Measurements from ENCODE around the gene IPMK.

Gene IPMK

GRCh38 chr10:58267713-58268453 lies at the start of gene IPMK:
Gene IPMK (minus strand): TSS chr10:58267894. CDS start chr10:58267611, 283 bp downstream.
- peaks cover 29% of the 10 kb centered on the region for H3K4me1 ChIP-seq (ENCODE audit: insufficient read depth, low read length)
- H2AFZ ChIP-seq (ENCODE audit: low read depth, low read length): peak within 1 kb of the TSS; percentile 96
- H3K9me3 ChIP-seq (ENCODE audit: low read length): no peaks in the 10 kb centered on the region
- peak within 1 kb of the TSS; percentile 81 for H3K4me3 ChIP-seq (ENCODE audit: low read length)
- no peaks in the 10 kb centered on the region for H3K36me3 ChIP-seq (ENCODE audit: insufficient read depth, low read length)
- H3K27me3 ChIP-seq (ENCODE audit: insufficient read depth, low read length): no peaks in the 10 kb centered on the region

- Histone ChIP-seq H3K4me1 (ENCODE audit: insufficient read depth, low read length) (no peaks in the 10 kb centered on the region), H3K36me3 (ENCODE audit: insufficient read depth, low read length) (no peaks in the 10 kb centered on the region), H3K27me3 (ENCODE audit: insufficient read depth, low read length) (peaks cover 4% of the 10 kb centered on the region), H3K9me3 (ENCODE audit: low read length) (no peaks in the 10 kb centered on the region), H3K4me3 (ENCODE audit: low read length) (no peak overlapping the region), H2AFZ (ENCODE audit: low read depth, low read length) (no peak overlapping the region)
These were observed 49.2 kb upstream of the IPMK start for GRCh38 chr10:58316874-58317273.

GRCh38 chr10:58311026-58311425 lies 43.3 kb upstream of the IPMK start:
- no peak overlapping the region for H2AFZ ChIP-seq (ENCODE audit: low read depth, low read length)
- no peaks in the 10 kb centered on the region for H3K4me1 ChIP-seq (ENCODE audit: insufficient read depth, low read length)
- H3K36me3 ChIP-seq (ENCODE audit: insufficient read depth, low read length): no peaks in the 10 kb centered on the region
- no peaks in the 10 kb centered on the region for H3K9me3 ChIP-seq (ENCODE audit: low read length)
- no peak overlapping the region for H3K4me3 ChIP-seq (ENCODE audit: low read length)
- peaks cover 4% of the 10 kb centered on the region for H3K27me3 ChIP-seq (ENCODE audit: insufficient read depth, low read length)

- H3K4me3 ChIP-seq (ENCODE audit: low read length): no peak overlapping the region
- H2AFZ ChIP-seq (ENCODE audit: low read depth, low read length): no peak overlapping the region
These were observed 40.0 kb upstream of the IPMK start for GRCh38 chr10:58307676-58308075.

GRCh38 chr10:58305821-58306220 lies 38.1 kb upstream of the IPMK start:
- Histone ChIP-seq H3K36me3 (ENCODE audit: insufficient read depth, low read length) (no peaks in the 10 kb centered on the region), H3K27me3 (ENCODE audit: insufficient read depth, low read length) (no peaks in the 10 kb centered on the region), H3K9me3 (ENCODE audit: low read length) (no peaks in the 10 kb centered on the region), H2AFZ (ENCODE audit: low read depth, low read length) (no peak overlapping the region), H3K4me1 (ENCODE audit: insufficient read depth, low read length) (no peaks in the 10 kb centered on the region), H3K4me3 (ENCODE audit: low read length) (no peak overlapping the region)

More at GRCh38 chr10:58307676-58308075, 40.0 kb upstream of the IPMK start:
- Histone ChIP-seq H3K4me1 (ENCODE audit: insufficient read depth, low read length) (no peaks in the 10 kb centered on the region), H3K36me3 (ENCODE audit: insufficient read depth, low read length) (no peaks in the 10 kb centered on the region), H3K27me3 (ENCODE audit: insufficient read depth, low read length) (peaks cover 4% of the 10 kb centered on the region), H3K9me3 (ENCODE audit: low read length) (no peaks in the 10 kb centered on the region)

- no peak overlapping the region for H2AFZ ChIP-seq (ENCODE audit: low read depth, low read length)
- no peaks in the 10 kb centered on the region for H3K27me3 ChIP-seq (ENCODE audit: insufficient read depth, low read length)
- H3K36me3 ChIP-seq (ENCODE audit: insufficient read depth, low read length): no peaks in the 10 kb centered on the region
- H3K4me1 ChIP-seq (ENCODE audit: insufficient read depth, low read length): no peaks in the 10 kb centered on the region
- no peaks in the 10 kb centered on the region for H3K9me3 ChIP-seq (ENCODE audit: low read length)
- H3K4me3 ChIP-seq (ENCODE audit: low read length): no peak overlapping the region
These were observed 36.5 kb upstream of the IPMK start for GRCh38 chr10:58304099-58304633.

- Histone ChIP-seq H3K27me3 (ENCODE audit: insufficient read depth, low read length) (no peaks in the 10 kb centered on the region), H2AFZ (ENCODE audit: low read depth, low read length) (no peak overlapping the region), H3K4me3 (ENCODE audit: low read length) (no peak overlapping the region), H3K36me3 (ENCODE audit: insufficient read depth, low read length) (no peaks in the 10 kb centered on the region), H3K4me1 (ENCODE audit: insufficient read depth, low read length) (no peaks in the 10 kb centered on the region), H3K9me3 (ENCODE audit: low read length) (no peaks in the 10 kb centered on the region)
These were observed 34.6 kb upstream of the IPMK start for GRCh38 chr10:58302254-58302653.

GRCh38 chr10:58300676-58301075 lies 33.0 kb upstream of the IPMK start:
- Histone ChIP-seq H3K4me3 (ENCODE audit: low read length) (no peak overlapping the region), H3K27me3 (ENCODE audit: insufficient read depth, low read length) (no peaks in the 10 kb centered on the region), H3K9me3 (ENCODE audit: low read length) (no peaks in the 10 kb centered on the region), H2AFZ (ENCODE audit: low read depth, low read length) (no peak overlapping the region), H3K36me3 (ENCODE audit: insufficient read depth, low read length) (no peaks in the 10 kb centered on the region), H3K4me1 (ENCODE audit: insufficient read depth, low read length) (no peaks in the 10 kb centered on the region)

GRCh38 chr10:58299580-58299979 lies 31.9 kb upstream of the IPMK start:
- no peaks in the 10 kb centered on the region for H3K36me3 ChIP-seq (ENCODE audit: insufficient read depth, low read length)

GRCh38 chr10:58293989-58294388 lies 26.3 kb upstream of the IPMK start:
- no peaks in the 10 kb centered on the region for H3K4me1 ChIP-seq (ENCODE audit: insufficient read depth, low read length)
- H3K9me3 ChIP-seq (ENCODE audit: low read length): no peaks in the 10 kb centered on the region
- no peaks in the 10 kb centered on the region for H3K27me3 ChIP-seq (ENCODE audit: insufficient read depth, low read length)
- no peak overlapping the region for H3K4me3 ChIP-seq (ENCODE audit: low read length)
- H2AFZ ChIP-seq (ENCODE audit: low read depth, low read length): no peak overlapping the region
- no peaks in the 10 kb centered on the region for H3K36me3 ChIP-seq (ENCODE audit: insufficient read depth, low read length)

More at GRCh38 chr10:58299580-58299979, 31.9 kb upstream of the IPMK start:
- Histone ChIP-seq H2AFZ (ENCODE audit: low read depth, low read length) (no peak overlapping the region), H3K27me3 (ENCODE audit: insufficient read depth, low read length) (no peaks in the 10 kb centered on the region), H3K9me3 (ENCODE audit: low read length) (no peaks in the 10 kb centered on the region), H3K4me1 (ENCODE audit: insufficient read depth, low read length) (no peaks in the 10 kb centered on the region), H3K4me3 (ENCODE audit: low read length) (no peak overlapping the region)

GRCh38 chr10:58291538-58292174 lies 24.0 kb upstream of the IPMK start:
- Histone ChIP-seq H3K4me3 (ENCODE audit: low read length) (no peak overlapping the region), H2AFZ (ENCODE audit: low read depth, low read length) (no peak overlapping the region), H3K4me1 (ENCODE audit: insufficient read depth, low read length) (no peaks in the 10 kb centered on the region), H3K36me3 (ENCODE audit: insufficient read depth, low read length) (no peaks in the 10 kb centered on the region), H3K27me3 (ENCODE audit: insufficient read depth, low read length) (no peaks in the 10 kb centered on the region), H3K9me3 (ENCODE audit: low read length) (no peaks in the 10 kb centered on the region)

- no peak overlapping the region for H3K4me3 ChIP-seq (ENCODE audit: low read length)
- no peak overlapping the region for H2AFZ ChIP-seq (ENCODE audit: low read depth, low read length)
- H3K27me3 ChIP-seq (ENCODE audit: insufficient read depth, low read length): no peaks in the 10 kb centered on the region
- no peaks in the 10 kb centered on the region for H3K4me1 ChIP-seq (ENCODE audit: insufficient read depth, low read length)
- H3K36me3 ChIP-seq (ENCODE audit: insufficient read depth, low read length): no peaks in the 10 kb centered on the region
- no peaks in the 10 kb centered on the region for H3K9me3 ChIP-seq (ENCODE audit: low read length)
These were observed 14.9 kb upstream of the IPMK start for GRCh38 chr10:58282615-58283014.

GRCh38 chr10:58281092-58281752 lies 13.5 kb upstream of the IPMK start:
- no peaks in the 10 kb centered on the region for H3K4me1 ChIP-seq (ENCODE audit: insufficient read depth, low read length)
- no peak overlapping the region for H3K4me3 ChIP-seq (ENCODE audit: low read length)
- no peak overlapping the region for H2AFZ ChIP-seq (ENCODE audit: low read depth, low read length)
- no peaks in the 10 kb centered on the region for H3K27me3 ChIP-seq (ENCODE audit: insufficient read depth, low read length)
- H3K9me3 ChIP-seq (ENCODE audit: low read length): no peaks in the 10 kb centered on the region
- no peaks in the 10 kb centered on the region for H3K36me3 ChIP-seq (ENCODE audit: insufficient read depth, low read length)

Measured in neuron (in vitro differentiated cells).